ENCODE measurements around the gene MROH7.

- TF ChIP-seq CTCF (conservative IDR thresholded peaks at IDR 0.05; ENCODE audit: low read depth, low read length) (no peak), EZH2 (IDR thresholded peaks at IDR 0.05; ENCODE audit: borderline replicate concordance, low read depth, low read length, poor library complexity, severe bottlenecking) (no peak)
These were observed 30.0 kb upstream of the MROH7 start for GRCh38 chr1:54611621-54612020.

Data from A673 (cell line).